ENCODE data around the gene CFAP99. TPM values are rescaled to one million over a fixed set of nuclear protein-coding genes. Genes with fewer than 3 reads are reported as not detected.

Gene CFAP99
- total RNA-seq, 3 donors from 2014 or later = 0.15 to 2.0 TPM; not detected in 1

- DNase-seq (ENCODE audit: low spot score in 2 of 2) = no peak
- no peaks in the 10 kb centered on the region for H3K9me3 ChIP-seq
- no peaks in the 10 kb centered on the region for H3K4me1 ChIP-seq
- no peak overlapping the region for H3K4me3 ChIP-seq
- intact Hi-C loops (cut with DNase I; ENCODE audit: low total_unique reads) = no loop called here
- H3K36me3 ChIP-seq = no peaks in the 10 kb centered on the region
- TF ChIP-seq POLR2A (IDR thresholded peaks at IDR 0.05) = no peak
- TF ChIP-seq CTCF (IDR thresholded peaks at IDR 0.05) = no peak
- no peak for TF ChIP-seq POLR2AphosphoS5 (IDR thresholded peaks at IDR 0.05)
- no peak overlapping the region for H3K27ac ChIP-seq
- H3K27me3 ChIP-seq = peaks cover 0 to 4% of the 10 kb centered on the region in 2 donors
Measured at GRCh38 chr4:2438822-2439718, 20.3 kb downstream of the CFAP99 start.

GRCh38 chr4:2441393-2442174 lies 22.8 kb downstream of the CFAP99 start:
- Histone ChIP-seq H3K4me3 (no peak overlapping the region), H3K4me1 (no peaks in the 10 kb centered on the region), H3K27me3 (no peaks in the 10 kb centered on the region), H3K36me3 (no peaks in the 10 kb centered on the region), H3K9me3 (no peaks in the 10 kb centered on the region), H3K27ac (no peak overlapping the region)
- no peak for DNase-seq (ENCODE audit: low spot score in 2 of 2)
- intact Hi-C loops (cut with DNase I; ENCODE audit: low total_unique reads) = no loop called here
- TF ChIP-seq CTCF (IDR thresholded peaks at IDR 0.05) (peak in 2 of 3 donors; percentile 43 to 47), POLR2A (IDR thresholded peaks at IDR 0.05) (no peak)

GRCh38 chr4:2442175-2442993 lies 23.6 kb downstream of the CFAP99 start:
- no peak for TF ChIP-seq POLR2A (IDR thresholded peaks at IDR 0.05)
- no peak for TF ChIP-seq POLR2AphosphoS5 (IDR thresholded peaks at IDR 0.05)
- TF ChIP-seq CTCF (IDR thresholded peaks at IDR 0.05) = no peak
- no peaks in the 10 kb centered on the region for H3K9me3 ChIP-seq
- H3K4me3 ChIP-seq = no peak overlapping the region
- no peaks in the 10 kb centered on the region for H3K27me3 ChIP-seq
- DNase-seq (ENCODE audit: low spot score in 2 of 2) = no peak
- H3K36me3 ChIP-seq = no peaks in the 10 kb centered on the region
- no peaks in the 10 kb centered on the region for H3K4me1 ChIP-seq
- intact Hi-C loops (cut with DNase I; ENCODE audit: low total_unique reads) = no loop called here
- no peak overlapping the region for H3K27ac ChIP-seq

- intact Hi-C loops (cut with DNase I; ENCODE audit: low total_unique reads) = no loop called here
- Histone ChIP-seq H3K27ac (no peak overlapping the region), H3K27me3 (no peaks in the 10 kb centered on the region), H3K36me3 (no peaks in the 10 kb centered on the region), H3K9me3 (no peaks in the 10 kb centered on the region), H3K4me3 (no peak overlapping the region), H3K4me1 (no peaks in the 10 kb centered on the region)
- TF ChIP-seq CTCF (IDR thresholded peaks at IDR 0.05) = no peak
- TF ChIP-seq POLR2AphosphoS5 (IDR thresholded peaks at IDR 0.05) = no peak
- TF ChIP-seq POLR2A (IDR thresholded peaks at IDR 0.05) = no peak
- DNase-seq (ENCODE audit: low spot score in 2 of 2) = no peak
Measured at GRCh38 chr4:2443061-2443730, 24.4 kb downstream of the CFAP99 start.

Measured in breast epithelium (tissue), 4 donors.